CD4-positive, alpha-beta T cell treated with Interleukin-1 beta for 1 hour (primary cell): Measurements from ENCODE around the gene ZAR1.

Experiments used
- DNase-seq, 2 donors: peaks; one replicate each; pipeline ENCODE4 v3.0.0-alpha.2; 2020 to 2022

Gene ZAR1

DNA sequence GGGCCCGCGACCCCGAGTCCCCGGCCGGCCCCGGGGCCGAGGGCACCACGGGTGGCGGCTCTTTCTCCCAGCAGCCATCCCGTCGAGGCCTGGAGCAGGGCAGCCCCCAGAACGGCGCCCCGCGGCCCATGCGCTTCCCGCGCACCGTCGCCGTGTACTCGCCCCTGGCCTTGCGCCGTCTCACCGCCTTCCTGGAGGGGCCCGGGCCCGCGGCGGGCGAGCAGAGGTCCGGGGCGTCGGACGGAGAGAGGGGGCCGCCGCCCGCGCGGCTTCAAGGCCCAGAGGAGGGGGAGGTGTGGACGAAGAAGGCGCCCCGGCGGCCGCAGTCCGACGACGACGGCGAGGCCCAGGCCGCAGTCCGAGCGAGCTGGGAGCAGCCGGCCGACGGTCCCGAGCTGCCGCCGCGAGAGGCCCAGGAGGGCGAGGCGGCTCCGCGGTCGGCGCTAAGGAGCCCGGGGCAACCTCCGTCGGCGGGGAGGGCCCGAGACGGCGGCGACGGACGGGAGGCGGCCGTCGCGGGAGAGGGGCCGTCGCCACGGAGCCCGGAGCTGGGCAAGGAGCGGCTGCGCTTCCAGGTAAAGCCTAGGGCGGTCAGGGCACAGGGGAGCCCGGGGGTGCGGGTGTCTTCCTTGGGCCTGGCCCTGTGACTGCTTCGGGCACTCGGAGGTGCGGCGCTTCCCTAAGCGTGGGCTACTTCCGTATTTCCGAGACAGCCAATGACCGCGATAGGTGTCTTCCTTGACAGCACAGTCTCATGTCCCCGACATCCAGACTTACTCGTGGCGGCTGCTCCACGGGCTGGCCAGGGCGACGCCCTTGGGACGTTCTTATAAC lies 845 bp downstream of the ZAR1 start:
- no peak for DNase-seq

GRCh38 chr4:48491514-48492176 lies 1.6 kb downstream of the ZAR1 start:
- DNase-seq: no peak

DNA sequence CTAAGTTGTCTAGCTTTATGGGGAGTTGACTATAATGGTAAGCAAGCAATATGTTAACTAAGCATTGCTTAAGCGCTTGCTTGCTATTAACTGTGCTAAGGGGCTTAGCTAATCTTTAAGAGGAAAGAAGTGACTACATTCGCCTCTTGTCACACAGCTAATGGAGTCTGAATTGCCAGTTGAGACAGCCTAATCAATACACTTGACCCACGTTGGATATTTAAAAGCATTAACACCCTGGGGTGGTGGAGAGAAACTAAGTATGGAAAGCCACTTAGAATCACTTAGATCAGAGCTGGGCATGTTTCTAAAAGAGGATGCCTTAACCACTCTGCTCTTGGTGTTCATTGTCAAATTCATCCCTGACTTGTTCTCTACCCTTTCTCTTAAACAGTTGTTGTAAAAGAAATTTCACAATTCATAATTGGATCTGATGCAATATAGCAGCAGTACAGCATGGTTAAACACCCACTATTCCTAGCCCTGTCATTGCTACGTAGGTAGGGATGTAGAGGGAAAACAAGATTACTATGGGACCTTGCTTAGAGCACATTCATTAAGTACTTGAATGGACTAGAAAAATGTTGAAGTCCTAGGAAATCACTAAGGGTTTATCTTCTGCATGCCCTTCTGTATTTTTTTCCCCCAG lies 3.5 kb downstream of the ZAR1 start:
- DNase-seq: no peak

GRCh38 chr4:48495941-48496340 lies 5.9 kb downstream of the ZAR1 start:
- no peak for DNase-seq

DNA sequence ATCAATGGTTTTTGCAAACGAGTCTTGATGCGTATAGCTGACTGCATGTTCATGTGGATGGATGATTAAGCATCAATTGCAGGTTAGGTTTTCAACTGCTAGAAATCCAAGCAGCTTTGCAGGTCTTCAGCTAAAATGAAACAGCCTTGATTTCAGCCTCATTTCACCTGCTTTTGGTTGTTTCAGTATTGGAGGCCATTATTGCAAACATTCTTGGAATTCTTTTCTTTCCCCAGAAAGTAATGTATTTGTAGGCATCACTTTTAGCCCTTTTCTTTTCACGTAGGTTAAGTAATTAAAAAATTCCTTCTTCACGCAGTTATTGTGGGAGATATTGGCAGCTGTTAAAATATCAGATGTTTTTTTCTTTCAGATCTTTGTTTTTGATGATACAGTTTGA lies 8.8 kb downstream of the ZAR1 start:
- DNase-seq: no peak

DNA sequence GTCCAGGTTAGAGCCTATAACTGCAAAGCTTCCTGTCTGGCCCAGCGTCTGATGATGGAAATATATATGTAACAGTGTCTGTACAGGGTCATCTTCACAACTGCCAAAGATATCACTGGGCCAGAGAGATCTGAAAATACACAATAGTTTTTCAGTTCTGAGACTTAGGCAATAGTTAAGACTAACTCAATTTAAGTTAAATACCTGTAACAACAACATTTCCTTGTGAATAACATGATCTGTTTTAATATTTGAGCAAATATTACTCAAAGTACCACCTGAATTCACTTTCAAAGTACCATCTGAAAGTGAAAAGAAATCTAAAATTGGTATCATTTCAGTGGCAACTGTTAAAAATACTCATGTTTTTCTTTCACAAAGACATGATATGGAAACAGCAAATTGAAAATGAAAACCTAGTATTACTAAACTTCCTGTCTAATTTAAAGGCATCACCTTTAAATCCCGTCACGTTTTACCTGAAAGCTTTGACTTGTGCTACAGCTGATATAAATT lies 9.6 kb downstream of the ZAR1 start:
- no peak for DNase-seq

- no peak for DNase-seq
Observed at GRCh38 chr4:48503233-48504025, 13.4 kb downstream of the ZAR1 start.

GRCh38 chr4:48504026-48504330 lies 13.9 kb downstream of the ZAR1 start:
- no peak for DNase-seq

DNA sequence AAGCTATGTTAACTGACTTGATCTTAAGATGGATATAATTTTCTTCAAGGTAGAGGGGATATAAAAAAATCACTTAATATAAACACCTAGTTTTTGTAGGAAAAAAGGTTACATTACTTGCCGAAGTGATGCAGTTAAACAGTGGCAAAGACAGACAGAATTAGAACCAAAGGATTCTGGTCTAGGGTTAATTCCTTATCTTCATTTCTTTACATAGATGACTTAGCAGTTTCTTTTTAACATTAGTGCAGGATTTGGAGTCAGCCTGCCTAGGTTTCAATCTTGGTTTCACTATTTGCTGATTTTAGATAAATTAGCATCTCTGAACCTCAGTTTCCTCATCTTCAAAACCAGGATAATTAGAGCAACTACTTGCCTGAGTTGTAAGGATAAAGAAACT lies 14.3 kb downstream of the ZAR1 start:
- DNase-seq: no peak

GRCh38 chr4:48506716-48507115 lies 16.7 kb downstream of the ZAR1 start:
- DNase-seq: no peak

- DNase-seq: no peak
Observed at GRCh38 chr4:48509543-48509942, 19.5 kb downstream of the ZAR1 start.

- DNase-seq: no peak
Observed at GRCh38 chr4:48518143-48518542, 28.1 kb downstream of the ZAR1 start.

DNA sequence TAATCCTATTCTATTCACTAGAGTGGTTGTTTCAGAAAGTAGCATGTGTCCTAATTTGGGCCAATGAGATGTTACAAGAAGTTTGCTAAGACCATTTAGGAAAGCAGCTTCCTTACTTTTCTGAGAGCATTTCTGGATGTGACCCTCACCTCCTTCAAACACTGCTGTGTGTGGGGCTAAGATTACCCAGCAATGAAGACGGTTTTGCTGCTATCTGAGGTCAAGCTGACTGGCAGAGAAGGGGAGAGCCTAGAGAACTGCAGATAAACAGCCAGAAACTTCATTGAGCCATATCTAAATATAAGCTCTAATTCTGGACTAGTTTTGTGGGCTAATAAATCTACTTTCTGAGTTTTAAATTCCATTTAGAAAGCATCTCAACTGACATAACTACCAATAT lies 36.4 kb downstream of the ZAR1 start:
- no peak for DNase-seq

- DNase-seq: no peak
Observed at GRCh38 chr4:48538358-48538757, 48.3 kb downstream of the ZAR1 start.

GRCh38 chr4:48539597-48539996 lies 49.5 kb downstream of the ZAR1 start:
- no peak for DNase-seq

DNA sequence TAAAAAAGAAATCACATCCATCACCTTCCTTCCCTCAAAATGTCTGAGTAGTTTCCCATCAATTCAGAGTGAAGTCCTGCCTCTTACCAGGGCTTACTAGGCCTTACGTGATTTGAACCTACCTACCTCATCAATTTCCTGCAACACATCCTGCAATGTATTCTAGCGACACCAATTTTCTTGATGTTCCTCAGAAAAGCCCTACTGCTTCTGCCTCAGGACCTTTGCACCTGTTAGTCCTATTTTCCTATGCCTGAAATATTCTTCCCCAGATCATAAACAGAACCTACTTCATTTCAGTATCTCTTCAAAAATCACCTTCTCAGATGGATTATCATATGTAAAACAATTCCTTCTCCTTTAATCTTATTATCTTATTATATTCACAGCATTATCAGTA lies 52.8 kb downstream of the ZAR1 start:
- no peak for DNase-seq

- no peak for DNase-seq
Observed at GRCh38 chr4:48543796-48544195, 53.7 kb downstream of the ZAR1 start.
